HUES48 (cell line): ENCODE results near the gene RYK.

Experiments used
- H3K27ac ChIP-seq: one replicate; pipeline ENCODE4 v1.7.0; 2013; ENCODE audit warnings: low read depth, low read length, inconsistent platforms
- H3K27me3 ChIP-seq: 2 replicates; pipeline ENCODE4 v1.6.1; 2013; ENCODE audit warnings: mild to moderate bottlenecking, low read length; ENCODE audit not compliant: control insufficient read depth, insufficient read depth
- H3K36me3 ChIP-seq: 2 replicates; pipeline ENCODE4 v1.6.1; 2013; ENCODE audit warnings: low read length; ENCODE audit not compliant: control insufficient read depth, insufficient read depth
- H3K4me1 ChIP-seq: 2 replicates; pipeline ENCODE4 v1.6.1; 2013; ENCODE audit warnings: mild to moderate bottlenecking, low read length; ENCODE audit not compliant: control insufficient read depth, insufficient read depth
- H3K4me3 ChIP-seq: 2 replicates; pipeline ENCODE4 v1.5.1; 2013; ENCODE audit warnings: mild to moderate bottlenecking, low read depth, low read length
- H3K9ac ChIP-seq: 2 replicates; pipeline ENCODE4 v1.6.1; 2013; ENCODE audit warnings: mild to moderate bottlenecking, low read depth, low read length, moderate library complexity
- H3K9me3 ChIP-seq: 2 replicates; pipeline ENCODE4 v1.6.1; 2013; ENCODE audit warnings: low read length; ENCODE audit not compliant: control insufficient read depth, insufficient read depth

The RYK gene

DNA sequence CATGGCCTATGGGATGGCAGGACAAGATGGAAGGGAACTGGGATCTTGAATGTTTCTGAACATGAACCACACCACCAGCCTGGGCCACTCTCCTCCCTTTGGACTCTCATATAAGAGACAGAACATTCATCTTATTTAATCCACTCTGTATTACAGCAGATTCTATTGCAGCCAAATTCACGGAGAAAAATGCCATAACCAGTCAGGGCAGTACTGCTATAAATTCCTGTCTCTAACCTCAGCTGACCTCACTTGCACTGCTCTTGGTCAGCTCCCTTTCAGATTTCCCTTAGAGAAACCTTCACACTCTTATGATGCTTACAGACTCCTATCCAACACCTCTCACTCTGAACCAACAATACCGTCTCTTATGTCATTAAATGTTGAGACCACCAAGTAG lies 101.4 kb downstream of the RYK start:
- no peak overlapping the region for H3K4me3 ChIP-seq
- no peaks in the 10 kb centered on the region for H3K4me1 ChIP-seq
- H3K36me3 ChIP-seq = peaks cover 17% of the 10 kb centered on the region; the same call in 1 of the 2 replicates
- H3K9ac ChIP-seq = no peak overlapping the region
- no peaks in the 10 kb centered on the region for H3K9me3 ChIP-seq
- H3K27ac ChIP-seq = no peak overlapping the region
- H3K27me3 ChIP-seq = no peaks in the 10 kb centered on the region

- H3K4me1 ChIP-seq = no peaks in the 10 kb centered on the region
- no peaks in the 10 kb centered on the region for H3K9me3 ChIP-seq
- no peak overlapping the region for H3K27ac ChIP-seq
- no peak overlapping the region for H3K9ac ChIP-seq
- no peak overlapping the region for H3K4me3 ChIP-seq
- peaks cover 9% of the 10 kb centered on the region; the same call in 1 of the 2 replicates for H3K36me3 ChIP-seq
- H3K27me3 ChIP-seq = no peaks in the 10 kb centered on the region
Observed at GRCh38 chr3:134148534-134148933, 102.1 kb downstream of the RYK start.

DNA sequence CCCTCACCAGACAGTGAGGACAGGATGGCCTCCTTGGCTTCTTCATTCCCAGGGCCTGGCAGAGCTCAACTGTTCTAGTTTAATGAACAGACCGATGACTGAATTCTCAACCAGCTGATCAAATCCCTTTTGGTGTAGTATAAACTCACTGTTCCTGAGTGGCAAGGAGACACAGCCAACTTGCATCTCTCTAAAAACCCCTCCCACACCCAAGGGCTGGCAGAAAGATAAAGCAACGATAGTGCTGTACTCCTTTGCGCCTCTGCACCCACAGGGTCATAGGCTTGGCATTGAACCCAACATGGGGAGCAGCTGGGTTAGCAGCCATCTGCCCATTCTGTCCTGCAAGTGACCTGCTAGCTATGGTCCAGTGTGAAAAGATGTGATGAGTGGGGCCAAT lies 103.2 kb downstream of the RYK start:
- Histone ChIP-seq H3K36me3 (0 out of 2 replicates have a peak, but pooled peaks cover 5% of the 10 kb centered on the region), H3K27ac (no peak overlapping the region), H3K4me3 (no peak overlapping the region), H3K9ac (no peak overlapping the region), H3K9me3 (no peaks in the 10 kb centered on the region), H3K4me1 (no peaks in the 10 kb centered on the region), H3K27me3 (no peaks in the 10 kb centered on the region)

- Histone ChIP-seq H3K9me3 (no peaks in the 10 kb centered on the region), H3K27me3 (no peaks in the 10 kb centered on the region), H3K4me3 (no peak overlapping the region), H3K36me3 (0 out of 2 replicates have a peak, but pooled peaks cover 4% of the 10 kb centered on the region), H3K9ac (no peak overlapping the region), H3K27ac (no peak overlapping the region), H3K4me1 (no peaks in the 10 kb centered on the region)
Observed at GRCh38 chr3:134146666-134147065, 104.0 kb downstream of the RYK start.

GRCh38 chr3:134145183-134145582 lies 105.5 kb downstream of the RYK start:
- no peak overlapping the region for H3K9ac ChIP-seq
- no peaks in the 10 kb centered on the region for H3K4me1 ChIP-seq
- H3K27ac ChIP-seq = no peak overlapping the region
- H3K36me3 ChIP-seq = no peaks in the 10 kb centered on the region
- H3K4me3 ChIP-seq = no peak overlapping the region
- no peaks in the 10 kb centered on the region for H3K27me3 ChIP-seq
- no peaks in the 10 kb centered on the region for H3K9me3 ChIP-seq

DNA sequence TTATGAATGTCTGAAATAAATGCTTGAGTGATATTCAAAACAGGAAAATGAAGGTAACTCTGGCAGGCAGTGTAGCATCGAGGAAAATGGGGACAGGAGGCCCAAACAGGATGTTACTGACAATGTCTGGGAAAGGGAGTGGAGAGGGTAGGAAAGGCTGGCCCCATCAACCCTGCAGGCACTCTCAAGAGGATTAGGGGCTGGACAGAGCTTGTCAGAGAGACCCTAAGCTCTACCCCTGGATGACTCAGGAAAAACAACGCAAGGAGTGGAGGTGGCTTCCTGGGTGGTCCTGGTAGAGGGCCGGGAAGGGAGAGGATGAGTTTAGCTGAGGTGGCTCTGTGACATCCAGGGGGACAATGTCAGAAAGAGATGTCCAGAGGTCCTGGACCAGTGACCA lies 106.0 kb downstream of the RYK start:
- Histone ChIP-seq H3K27me3 (no peaks in the 10 kb centered on the region), H3K9me3 (no peaks in the 10 kb centered on the region), H3K4me1 (no peaks in the 10 kb centered on the region), H3K36me3 (no peaks in the 10 kb centered on the region), H3K4me3 (no peak overlapping the region), H3K9ac (no peak overlapping the region), H3K27ac (no peak overlapping the region)

DNA sequence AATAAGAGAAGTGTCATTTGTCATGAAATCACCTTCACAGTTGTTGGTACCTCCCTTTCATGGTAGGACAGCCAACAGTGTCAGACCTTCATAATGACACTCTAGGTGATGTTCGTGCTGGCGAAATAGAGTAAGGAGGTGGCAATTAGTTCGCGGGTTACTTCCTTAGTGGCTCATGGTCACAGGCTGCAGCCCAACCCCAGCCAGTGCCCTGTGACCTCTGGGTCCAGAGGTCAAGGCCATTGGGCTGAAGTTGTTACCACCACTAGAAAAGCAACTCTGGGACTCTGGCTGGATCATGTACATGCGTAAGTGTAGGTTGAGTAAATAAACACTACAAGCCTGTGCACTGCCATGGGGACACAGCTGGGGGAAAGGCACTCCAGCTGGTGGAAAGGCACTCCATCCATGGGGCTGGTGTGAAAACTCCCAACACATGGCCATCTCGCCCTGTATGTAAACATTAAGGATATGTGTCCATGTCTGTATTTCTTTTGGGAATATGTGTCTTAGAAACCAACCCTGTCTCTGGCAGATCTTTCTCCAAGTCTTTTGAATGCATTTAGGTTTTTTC lies 106.7 kb downstream of the RYK start:
- Histone ChIP-seq H3K9ac (no peak overlapping the region), H3K4me1 (no peaks in the 10 kb centered on the region), H3K27me3 (no peaks in the 10 kb centered on the region), H3K9me3 (no peaks in the 10 kb centered on the region), H3K27ac (no peak overlapping the region), H3K4me3 (no peak overlapping the region), H3K36me3 (no peaks in the 10 kb centered on the region)

- no peak overlapping the region for H3K4me3 ChIP-seq
- no peaks in the 10 kb centered on the region for H3K4me1 ChIP-seq
- no peaks in the 10 kb centered on the region for H3K27me3 ChIP-seq
- H3K9me3 ChIP-seq = peaks cover 5% of the 10 kb centered on the region
- no peak overlapping the region for H3K27ac ChIP-seq
- no peak overlapping the region for H3K9ac ChIP-seq
- no peaks in the 10 kb centered on the region for H3K36me3 ChIP-seq
Observed at GRCh38 chr3:134136604-134137003, 114.1 kb downstream of the RYK start.

- Histone ChIP-seq H3K27me3 (no peaks in the 10 kb centered on the region), H3K27ac (no peak overlapping the region), H3K9ac (no peak overlapping the region), H3K4me3 (no peak overlapping the region), H3K36me3 (no peaks in the 10 kb centered on the region), H3K4me1 (no peaks in the 10 kb centered on the region), H3K9me3 (peaks cover 11% of the 10 kb centered on the region)
Observed at GRCh38 chr3:134134698-134135415, 115.8 kb downstream of the RYK start.

- Histone ChIP-seq H3K4me3 (no peak overlapping the region), H3K36me3 (no peaks in the 10 kb centered on the region), H3K9me3 (peaks cover 13% of the 10 kb centered on the region), H3K27ac (no peak overlapping the region), H3K27me3 (no peaks in the 10 kb centered on the region), H3K4me1 (no peaks in the 10 kb centered on the region), H3K9ac (no peak overlapping the region)
Observed at GRCh38 chr3:134134240-134134639, 116.4 kb downstream of the RYK start.

GRCh38 chr3:134132961-134133360 lies 117.7 kb downstream of the RYK start:
- no peak overlapping the region for H3K27ac ChIP-seq
- H3K4me1 ChIP-seq = no peaks in the 10 kb centered on the region
- H3K4me3 ChIP-seq = no peak overlapping the region
- H3K36me3 ChIP-seq = no peaks in the 10 kb centered on the region; the same call in 1 of the 2 replicates
- peaks cover 21% of the 10 kb centered on the region for H3K9me3 ChIP-seq
- no peak overlapping the region for H3K9ac ChIP-seq
- no peaks in the 10 kb centered on the region for H3K27me3 ChIP-seq
